ENCODE data around the gene ZNF488. TPM values are rescaled to one million over a fixed set of nuclear protein-coding genes. Genes with fewer than 3 reads are reported as not detected.

ZNF488 gene
- total RNA-seq, 6 experiments from 2014 or later: 0.05 to 0.07 (median 0.07) TPM; not detected in 3

DNA sequence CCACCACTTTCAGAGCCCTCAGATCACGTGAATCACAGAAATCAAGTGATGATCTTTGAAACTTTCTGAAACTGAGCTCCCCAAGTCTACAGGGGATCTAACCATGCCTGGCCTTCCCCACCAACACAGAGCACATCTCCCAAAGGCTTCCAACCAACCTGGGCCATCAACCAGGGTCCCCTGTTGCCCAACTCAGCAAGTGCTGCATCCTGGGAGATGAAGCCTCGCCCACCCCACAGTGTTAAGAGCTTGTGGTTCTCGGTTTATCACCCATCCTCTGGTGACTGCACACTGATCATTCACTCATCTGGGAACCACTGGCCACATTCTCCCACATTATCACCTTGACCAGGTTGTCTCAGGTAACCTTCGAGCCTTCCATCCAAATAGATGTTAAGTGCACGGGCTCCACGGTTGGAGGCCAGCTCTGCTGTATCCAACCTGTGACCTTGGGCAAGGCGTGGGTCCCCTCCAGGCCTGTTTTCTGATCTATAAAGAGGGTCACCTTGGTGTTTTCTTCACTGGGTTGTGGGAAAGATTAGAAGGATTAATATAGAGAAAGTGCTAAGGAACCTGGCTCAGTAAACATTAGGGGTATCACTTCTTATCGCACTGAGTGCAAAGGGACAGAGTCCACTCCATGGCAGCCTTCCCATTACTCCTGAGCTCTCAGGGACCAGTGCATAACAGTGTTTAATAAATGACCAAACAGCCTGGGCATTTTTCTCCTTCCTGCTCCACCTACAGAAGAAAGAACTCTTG, 3.6 kb downstream of the ZNF488 start:
- TF ChIP-seq, protein P1, sequence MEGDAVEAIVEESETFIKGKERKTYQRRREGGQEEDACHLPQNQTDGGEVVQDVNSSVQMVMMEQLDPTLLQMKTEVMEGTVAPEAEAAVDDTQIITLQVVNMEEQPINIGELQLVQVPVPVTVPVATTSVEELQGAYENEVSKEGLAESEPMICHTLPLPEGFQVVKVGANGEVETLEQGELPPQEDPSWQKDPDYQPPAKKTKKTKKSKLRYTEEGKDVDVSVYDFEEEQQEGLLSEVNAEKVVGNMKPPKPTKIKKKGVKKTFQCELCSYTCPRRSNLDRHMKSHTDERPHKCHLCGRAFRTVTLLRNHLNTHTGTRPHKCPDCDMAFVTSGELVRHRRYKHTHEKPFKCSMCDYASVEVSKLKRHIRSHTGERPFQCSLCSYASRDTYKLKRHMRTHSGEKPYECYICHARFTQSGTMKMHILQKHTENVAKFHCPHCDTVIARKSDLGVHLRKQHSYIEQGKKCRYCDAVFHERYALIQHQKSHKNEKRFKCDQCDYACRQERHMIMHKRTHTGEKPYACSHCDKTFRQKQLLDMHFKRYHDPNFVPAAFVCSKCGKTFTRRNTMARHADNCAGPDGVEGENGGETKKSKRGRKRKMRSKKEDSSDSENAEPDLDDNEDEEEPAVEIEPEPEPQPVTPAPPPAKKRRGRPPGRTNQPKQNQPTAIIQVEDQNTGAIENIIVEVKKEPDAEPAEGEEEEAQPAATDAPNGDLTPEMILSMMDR (IDR thresholded peaks at IDR 0.05): no peak
- H3K9me3 Mint-ChIP-seq: no peaks in the 10 kb centered on the region
- H3K27ac Mint-ChIP-seq: no peak overlapping the region
- H3K27me3 Mint-ChIP-seq (ENCODE audit: insufficient read depth): peaks cover 54% of the 10 kb centered on the region
- H3K4me3 Mint-ChIP-seq: no peak overlapping the region
- no peaks in the 10 kb centered on the region for H3K36me3 Mint-ChIP-seq (ENCODE audit: low read depth)
- DNase-seq: no peak
- peaks cover 13% of the 10 kb centered on the region for H3K4me1 Mint-ChIP-seq (ENCODE audit: low read depth)

DNA sequence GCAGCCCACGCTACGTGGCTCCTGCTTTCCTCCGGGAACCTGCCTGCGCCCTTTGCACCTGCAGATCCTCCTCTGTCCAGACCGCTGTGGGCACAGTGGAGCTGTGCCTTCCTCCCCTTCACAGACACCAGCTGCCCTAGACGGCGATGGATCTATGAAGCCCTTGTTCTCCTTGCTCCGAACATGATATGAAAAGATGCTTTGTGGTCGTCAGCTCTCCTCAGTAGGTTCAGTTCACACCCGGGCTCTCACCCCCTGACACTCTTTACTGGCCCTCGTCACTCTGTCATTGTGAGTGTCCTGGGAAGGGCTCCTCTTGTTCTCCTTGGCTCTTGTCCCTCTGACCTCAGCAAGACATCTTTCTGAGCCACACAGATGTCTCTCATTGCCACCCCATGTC, 4.2 kb downstream of the ZNF488 start:
- Mint-ChIP-seq H3K4me3 (no peak overlapping the region), H3K36me3 (ENCODE audit: low read depth) (no peaks in the 10 kb centered on the region), H3K9me3 (no peaks in the 10 kb centered on the region), H3K27ac (no peak overlapping the region), H3K27me3 (ENCODE audit: insufficient read depth) (peaks cover 54% of the 10 kb centered on the region), H3K4me1 (ENCODE audit: low read depth) (peaks cover 10% of the 10 kb centered on the region)
- DNase-seq: no peak
- TF ChIP-seq, protein P1 (IDR thresholded peaks at IDR 0.05): no peak

DNA sequence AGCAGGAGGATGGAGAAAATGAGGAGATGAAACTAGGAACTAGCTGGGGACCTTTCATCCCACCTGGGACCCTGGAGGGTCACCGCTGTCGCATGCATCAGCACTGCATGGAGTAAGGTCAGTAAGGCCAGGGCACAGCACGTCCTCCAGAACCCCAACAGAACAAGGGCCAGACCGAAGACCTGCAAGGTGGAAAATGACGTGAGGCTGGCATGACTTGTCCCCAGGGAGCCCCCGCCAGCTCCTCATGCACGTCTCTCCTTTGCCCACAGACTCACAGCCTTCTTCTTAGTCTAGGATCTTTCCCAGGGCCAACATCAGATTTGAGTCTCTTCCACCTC, 4.7 kb downstream of the ZNF488 start:
- Mint-ChIP-seq H3K27me3 (ENCODE audit: insufficient read depth) (peaks cover 54% of the 10 kb centered on the region), H3K4me3 (no peak overlapping the region), H3K27ac (no peak overlapping the region), H3K4me1 (ENCODE audit: low read depth) (peaks cover 7% of the 10 kb centered on the region), H3K9me3 (no peaks in the 10 kb centered on the region), H3K36me3 (ENCODE audit: low read depth) (no peaks in the 10 kb centered on the region)
- TF ChIP-seq, protein P1 (IDR thresholded peaks at IDR 0.05): no peak
- DNase-seq: no peak

DNA sequence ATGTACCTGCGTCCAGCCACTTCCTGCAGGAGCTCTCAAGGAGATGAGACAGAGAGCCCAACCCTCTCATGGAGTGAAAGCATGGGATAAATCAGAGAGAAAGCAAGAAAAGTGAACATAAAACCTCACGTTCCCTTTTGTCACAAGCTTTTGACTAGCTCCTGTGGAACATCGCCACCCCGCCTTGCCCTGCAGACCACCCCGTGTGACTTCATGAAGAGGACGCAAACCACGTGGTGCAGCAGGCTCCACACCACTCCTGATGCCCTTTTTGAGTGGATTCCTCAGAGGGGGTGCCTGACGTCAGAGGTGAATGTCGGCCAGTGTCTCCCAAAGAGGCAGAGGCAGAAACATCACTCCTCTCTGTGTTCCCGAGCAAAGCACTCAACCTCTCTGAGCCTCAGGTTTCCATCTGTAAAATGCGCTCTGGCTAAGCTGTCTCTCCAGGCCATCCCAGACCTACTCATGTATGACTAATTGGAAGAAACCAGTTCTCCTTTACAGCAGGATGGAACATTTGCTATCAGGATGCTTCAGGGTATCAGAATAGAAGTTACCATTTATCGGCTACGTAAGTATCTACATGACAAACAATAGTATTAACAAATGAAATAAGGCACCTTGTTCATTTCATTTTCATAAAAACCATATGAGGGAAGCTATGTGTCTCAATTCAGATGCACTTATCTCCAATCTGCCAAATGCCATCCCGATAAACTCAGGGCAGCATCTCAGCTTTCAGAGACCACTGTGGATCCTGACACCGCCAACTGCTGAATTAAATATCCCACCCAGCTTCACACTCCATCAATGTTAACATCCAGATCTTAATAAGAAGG, 5.3 kb downstream of the ZNF488 start:
- H3K9me3 Mint-ChIP-seq: no peaks in the 10 kb centered on the region
- peaks cover 4% of the 10 kb centered on the region for H3K4me1 Mint-ChIP-seq (ENCODE audit: low read depth)
- no peak overlapping the region for H3K27ac Mint-ChIP-seq
- TF ChIP-seq, protein P1 (IDR thresholded peaks at IDR 0.05): no peak
- H3K27me3 Mint-ChIP-seq (ENCODE audit: insufficient read depth): peaks cover 55% of the 10 kb centered on the region
- H3K36me3 Mint-ChIP-seq (ENCODE audit: low read depth): no peaks in the 10 kb centered on the region
- no peak overlapping the region for H3K4me3 Mint-ChIP-seq
- no peak for DNase-seq

DNA sequence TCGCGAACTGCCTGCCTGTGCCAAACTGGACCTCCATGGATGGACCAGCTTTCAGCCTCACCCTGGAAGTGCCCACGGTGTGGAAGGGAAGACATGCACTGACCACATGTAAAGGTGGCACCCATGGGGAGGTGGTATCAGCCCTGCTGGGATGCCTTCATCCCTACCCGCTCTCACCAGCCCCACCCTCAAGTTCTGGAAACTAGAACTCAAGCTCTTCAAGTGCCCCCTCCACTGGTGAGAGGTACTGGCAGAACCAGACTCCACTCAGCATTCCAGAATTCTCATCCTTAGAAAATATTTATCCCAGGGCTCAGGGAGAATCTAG, 5.9 kb downstream of the ZNF488 start:
- H3K36me3 Mint-ChIP-seq (ENCODE audit: low read depth): no peaks in the 10 kb centered on the region
- TF ChIP-seq, protein P1 (IDR thresholded peaks at IDR 0.05): no peak
- no peaks in the 10 kb centered on the region for H3K4me1 Mint-ChIP-seq (ENCODE audit: low read depth)
- H3K27me3 Mint-ChIP-seq (ENCODE audit: insufficient read depth): peaks cover 56% of the 10 kb centered on the region
- no peaks in the 10 kb centered on the region for H3K9me3 Mint-ChIP-seq
- H3K4me3 Mint-ChIP-seq: no peak overlapping the region
- no peak for DNase-seq
- no peak overlapping the region for H3K27ac Mint-ChIP-seq
